HEK293T (cell line): ENCODE measurements around the gene HEMK1.

Experiments
- CTCF ChIA-PET: fragments of 350-600 bp; formaldehyde crosslinking; extraction: SDS; loops from one replicate; lab custom pipeline; 2021; ENCODE audit warnings: antibody characterized with exemption, inconsistent platforms; lab: Yijun Ruan, JAX
- POLR2A ChIA-PET: fragments of 350-600 bp; formaldehyde crosslinking; extraction: SDS; loops from one replicate; lab custom pipeline; 2020; ENCODE audit warnings: antibody characterized with exemption, inconsistent platforms; lab: Yijun Ruan, JAX
- DNase-seq: peaks from one replicate; pipeline ENCODE4 v3.0.0; 2012; ENCODE audit warnings: mixed read lengths; ENCODE audit errors: extremely low spot score
- ARNT ChIP-seq: fragments of 450-650 bp; IDR thresholded peaks from 2 replicates; pipeline ENCODE4 v1.6.1; 2017; ENCODE audit warnings: mild to moderate bottlenecking
- BHLHE40 ChIP-seq: fragments of 450-650 bp; IDR thresholded peaks from 2 replicates; pipeline ENCODE4 v1.6.1; 2016; ENCODE audit warnings: mild to moderate bottlenecking, moderate library complexity, borderline replicate concordance
- CTBP1 ChIP-seq: fragments of 450-650 bp; IDR thresholded peaks from 2 replicates; pipeline ENCODE4 v1.6.1; 2016; ENCODE audit warnings: borderline replicate concordance
- ELF4 ChIP-seq: fragments of 450-650 bp; IDR thresholded peaks from 2 replicates; pipeline ENCODE4 v1.6.1; 2017; ENCODE audit warnings: antibody characterized with exemption
- FOXA1 ChIP-seq: fragments of 450-650 bp; IDR thresholded peaks from 2 replicates; pipeline ENCODE4 v1.6.1; 2016; ENCODE audit warnings: mild to moderate bottlenecking
- FOXK2 ChIP-seq: fragments of 450-650 bp; IDR thresholded peaks from 2 replicates; pipeline ENCODE4 v1.6.1; 2016; ENCODE audit warnings: mild to moderate bottlenecking
- FOXM1 ChIP-seq: fragments of 450-650 bp; IDR thresholded peaks from 2 replicates; pipeline ENCODE4 v1.6.1; 2017; ENCODE audit warnings: mild to moderate bottlenecking, borderline replicate concordance
- HDGF ChIP-seq: fragments of 450-650 bp; IDR thresholded peaks from 2 replicates; pipeline ENCODE4 v1.6.1; 2017; ENCODE audit warnings: antibody characterized with exemption, borderline replicate concordance
- L3MBTL2 ChIP-seq: fragments of 450-650 bp; conservative IDR thresholded peaks from 2 replicates; pipeline ENCODE4 v1.6.1; 2016; ENCODE audit warnings: mild to moderate bottlenecking
- LEF1 ChIP-seq: fragments of 450-650 bp; IDR thresholded peaks from 2 replicates; pipeline ENCODE4 v1.6.1; 2017; ENCODE audit warnings: mild to moderate bottlenecking, borderline replicate concordance
- NFRKB ChIP-seq: fragments of 450-650 bp; IDR thresholded peaks from 2 replicates; pipeline ENCODE4 v1.6.1; 2016; ENCODE audit warnings: mild to moderate bottlenecking, moderate library complexity
- PKNOX1 ChIP-seq: fragments of 450-650 bp; IDR thresholded peaks from 2 replicates; pipeline ENCODE4 v1.6.1; 2016
- SP1 ChIP-seq: fragments of 450-650 bp; IDR thresholded peaks from 2 replicates; pipeline ENCODE4 v1.6.1; 2017
- SUZ12 ChIP-seq: fragments of 450-650 bp; IDR thresholded peaks from 2 replicates; pipeline ENCODE4 v1.6.1; 2016; ENCODE audit warnings: mild to moderate bottlenecking
- TARDBP ChIP-seq: fragments of 450-650 bp; IDR thresholded peaks from 2 replicates; pipeline ENCODE4 v1.6.1; 2016
- ZNF384 ChIP-seq: fragments of 450-650 bp; IDR thresholded peaks from 2 replicates; pipeline ENCODE4 v1.6.1; 2016

The HEMK1 gene

GRCh38 chr3:50606596-50606995 is 37.3 kb downstream of the HEMK1 start:
- CTCF ChIA-PET: no interaction called here
- no peak for DNase-seq
- POLR2A ChIA-PET: no interaction called here
- no peak for TF ChIP-seq ELF4
- TF ChIP-seq BHLHE40: no peak
- no peak for TF ChIP-seq TARDBP
- TF ChIP-seq CTBP1: no peak
- no peak for TF ChIP-seq FOXK2
- TF ChIP-seq L3MBTL2: no peak
- TF ChIP-seq FOXA1: no peak

- CTCF ChIA-PET: no interaction called here
- TF ChIP-seq FOXA1: no peak
- TF ChIP-seq NFRKB: no peak
- TF ChIP-seq SP1: no peak
- no peak for TF ChIP-seq FOXK2
- TF ChIP-seq ZNF384: no peak
- TF ChIP-seq FOXM1: no peak
- TF ChIP-seq ELF4: no peak
- TF ChIP-seq SUZ12: no peak
- POLR2A ChIA-PET: interaction anchor here (1.0 kb wide), 1 partner anchor 17 kb away, joined by 4 read pairs; no protein-coding TSS in a partner anchor
- DNase-seq: no peak
Observed at GRCh38 chr3:50607271-50608091, 38.2 kb downstream of the HEMK1 start.

- POLR2A ChIA-PET: interaction anchor here (1.0 kb wide), 1 partner anchor 17 kb away, joined by 4 read pairs; no protein-coding TSS in a partner anchor
- CTCF ChIA-PET: no interaction called here
- TF ChIP-seq TARDBP (no peak), NFRKB (no peak), FOXM1 (no peak), ARNT (no peak), SP1 (no peak), CTBP1 (no peak), SUZ12 (no peak), ZNF384 (no peak), LEF1 (no peak), FOXK2 (no peak), ELF4 (no peak), PKNOX1 (no peak), L3MBTL2 (no peak), FOXA1 (no peak), HDGF (no peak), BHLHE40 (no peak)
- no peak for DNase-seq
Observed at GRCh38 chr3:50608278-50608677, 39.0 kb downstream of the HEMK1 start.

DNA sequence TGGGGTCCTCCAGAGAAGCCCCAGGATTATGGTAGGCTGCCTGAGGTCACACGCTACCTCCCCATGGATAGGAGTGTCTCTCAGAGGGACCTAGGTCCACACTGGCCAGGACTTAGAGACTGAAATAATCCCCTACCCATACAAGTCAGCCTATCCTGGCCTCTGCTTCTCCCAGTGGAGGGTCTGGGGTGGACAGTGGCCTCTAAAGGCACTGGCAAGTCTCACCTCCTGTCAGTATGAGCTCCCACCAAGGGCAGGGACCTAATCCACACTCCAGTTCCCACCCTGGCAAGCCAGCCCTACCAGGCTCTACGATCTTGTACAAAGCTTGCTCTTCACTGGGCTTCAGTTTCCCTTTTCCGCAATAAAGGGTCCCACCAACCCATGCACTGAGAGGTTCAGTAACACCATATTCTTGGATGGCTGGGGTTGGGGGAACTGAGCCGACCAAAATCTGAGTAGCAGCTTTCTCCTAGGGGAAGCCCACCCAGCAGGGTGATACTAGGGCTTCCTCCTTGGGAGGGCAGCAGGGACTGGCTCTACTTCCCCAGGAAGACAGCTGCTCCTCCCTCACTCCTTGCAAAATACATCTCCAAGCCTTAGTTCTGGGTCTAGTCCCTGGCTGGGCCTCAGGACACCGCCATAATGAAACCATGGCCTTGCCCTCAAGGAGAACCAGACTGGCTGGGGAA is 39.9 kb downstream of the HEMK1 start:
- DNase-seq: no peak
- POLR2A ChIA-PET: interaction anchor here (1.4 kb wide), 3 partner anchors 18 to 272 kb away, joined by 3 to 9 read pairs (median 4); partner anchors contain the start of gene HEMK1
- TF ChIP-seq ARNT (no peak), L3MBTL2 (no peak), BHLHE40 (no peak), FOXM1 (no peak), TARDBP (no peak), FOXA1 (no peak), PKNOX1 (no peak), HDGF (no peak), LEF1 (no peak), SUZ12 (no peak), ELF4 (no peak), FOXK2 (no peak)
- CTCF ChIA-PET: no interaction called here

DNA sequence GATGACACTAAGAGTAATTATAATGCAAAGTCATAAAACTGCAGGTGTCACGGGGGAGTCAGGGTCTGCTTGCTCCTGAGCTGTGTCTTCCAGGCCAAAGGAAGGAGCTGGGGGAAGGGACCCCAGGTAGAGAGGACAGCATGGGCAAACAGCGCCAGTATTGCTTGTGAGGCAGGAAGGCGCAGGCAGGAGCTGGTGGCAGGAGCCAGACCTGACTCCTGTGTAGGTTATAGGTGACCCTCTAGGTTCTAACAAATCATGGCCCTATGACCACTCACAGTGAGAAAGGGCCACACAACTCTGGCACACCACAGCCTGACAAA is 40.4 kb downstream of the HEMK1 start:
- ChIA-PET POLR2A (interaction anchor here (1.4 kb wide), 3 partner anchors 19 to 273 kb away, joined by 3 to 9 read pairs (median 4); partner anchors contain the start of gene HEMK1), CTCF (no interaction called here)
- DNase-seq: no peak
- TF ChIP-seq FOXK2 (no peak), LEF1 (no peak), ARNT (no peak), NFRKB (no peak), L3MBTL2 (no peak), TARDBP (no peak), SP1 (no peak), ZNF384 (no peak), PKNOX1 (no peak), FOXM1 (no peak), ELF4 (no peak)
